ENCODE measurements around the gene NCR2. TPM values are rescaled to one million over a fixed set of nuclear protein-coding genes. Genes with fewer than 3 reads are reported as not detected.

The NCR2 gene
- total and polyA plus RNA-seq, 2 of the 13 experiments (the other 11 are each of a cell fraction or from before 2014, with no cell fraction given), result not detected

DNA sequence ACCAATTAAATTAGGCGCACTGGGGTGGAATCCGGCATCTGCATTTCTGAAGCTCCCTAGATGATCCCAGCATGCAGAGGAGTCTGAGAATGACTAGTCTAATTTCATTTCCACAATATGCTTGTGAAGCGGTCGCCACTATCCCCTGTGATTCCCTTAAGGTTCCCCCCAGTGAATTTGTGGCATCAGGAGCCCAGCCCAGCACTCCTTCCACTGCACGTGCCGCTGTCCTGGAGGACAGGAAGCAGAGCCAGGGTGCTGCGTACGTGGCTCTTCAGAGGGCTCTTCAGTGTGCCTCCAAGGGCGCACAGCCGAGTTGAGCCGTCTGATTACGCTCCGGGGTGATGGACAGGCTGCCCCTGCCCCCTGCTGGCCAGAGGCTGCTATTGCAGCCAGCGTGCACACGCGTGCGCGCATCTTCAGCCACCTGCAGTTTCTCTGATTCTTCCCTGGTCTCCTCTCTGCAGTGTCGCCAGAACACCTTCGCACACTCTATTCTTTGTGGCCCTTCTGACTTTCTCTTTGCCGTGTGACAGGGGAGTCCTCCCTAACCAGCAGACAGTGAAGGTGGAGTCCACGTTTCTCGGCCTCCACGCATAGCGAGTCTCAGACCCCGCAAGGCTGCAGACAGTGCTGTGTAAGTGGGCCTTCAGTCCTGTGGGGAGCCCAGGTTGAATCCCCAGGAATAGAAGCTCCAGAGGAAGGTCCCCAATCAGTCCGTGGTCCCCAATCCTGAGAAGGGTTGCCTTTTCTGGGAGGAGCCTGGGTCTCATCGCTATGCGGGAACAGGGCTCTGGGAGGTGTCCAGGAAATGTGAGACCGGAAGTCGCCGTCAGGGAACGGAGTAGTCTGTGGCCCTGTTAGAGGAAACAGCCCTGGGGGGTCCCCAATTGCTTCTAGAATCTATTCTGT lies 16.5 kb upstream of the NCR2 start (continued):
- TF ChIP-seq TEAD2 (CRISPR knock-in tag; IDR thresholded peaks at IDR 0.05) (no peak), BCL6 (CRISPR knock-in tag; IDR thresholded peaks at IDR 0.05) (0 out of 2 replicates have a peak, but pooled peaks have one; percentile 22), SIN3B (IDR thresholded peaks at IDR 0.05; ENCODE audit: low read length) (0 out of 2 replicates have a peak, but pooled peaks have one; percentile 42), ZNF557 (CRISPR knock-in tag; IDR thresholded peaks at IDR 0.05) (no peak), PCBP1 (IDR thresholded peaks at IDR 0.05; ENCODE audit: borderline replicate concordance, low read depth, low read length) (no peak), ZFAT (CRISPR knock-in tag; conservative IDR thresholded peaks at IDR 0.05) (no peak), EEA1 (CRISPR knock-in tag; IDR thresholded peaks at IDR 0.05; ENCODE audit: borderline replicate concordance) (peak; percentile 53; the same call in 1 of the 2 replicates), MTF2 (CRISPR knock-in tag; IDR thresholded peaks at IDR 0.05; ENCODE audit: borderline replicate concordance) (peak; percentile 85; the same call in 1 of the 2 replicates), DR1 (CRISPR knock-in tag; IDR thresholded peaks at IDR 0.05) (no peak), ATF1 (CRISPR knock-in tag; IDR thresholded peaks at IDR 0.05) (no peak), FOSL2 (CRISPR knock-in tag; IDR thresholded peaks at IDR 0.05) (peak; percentile 57), DNMT1 (CRISPR knock-in tag; IDR thresholded peaks at IDR 0.05) (no peak), ZNF180 (CRISPR knock-in tag; IDR thresholded peaks at IDR 0.05; ENCODE audit: borderline replicate concordance, low read depth) (no peak), MEF2D (CRISPR knock-in tag; IDR thresholded peaks at IDR 0.05) (peak; percentile 28; the same call in 1 of the 2 replicates), ATRX (CRISPR knock-in tag; IDR thresholded peaks at IDR 0.05; ENCODE audit: borderline replicate concordance) (no peak)
- TF ChIP-seq, protein P1, sequence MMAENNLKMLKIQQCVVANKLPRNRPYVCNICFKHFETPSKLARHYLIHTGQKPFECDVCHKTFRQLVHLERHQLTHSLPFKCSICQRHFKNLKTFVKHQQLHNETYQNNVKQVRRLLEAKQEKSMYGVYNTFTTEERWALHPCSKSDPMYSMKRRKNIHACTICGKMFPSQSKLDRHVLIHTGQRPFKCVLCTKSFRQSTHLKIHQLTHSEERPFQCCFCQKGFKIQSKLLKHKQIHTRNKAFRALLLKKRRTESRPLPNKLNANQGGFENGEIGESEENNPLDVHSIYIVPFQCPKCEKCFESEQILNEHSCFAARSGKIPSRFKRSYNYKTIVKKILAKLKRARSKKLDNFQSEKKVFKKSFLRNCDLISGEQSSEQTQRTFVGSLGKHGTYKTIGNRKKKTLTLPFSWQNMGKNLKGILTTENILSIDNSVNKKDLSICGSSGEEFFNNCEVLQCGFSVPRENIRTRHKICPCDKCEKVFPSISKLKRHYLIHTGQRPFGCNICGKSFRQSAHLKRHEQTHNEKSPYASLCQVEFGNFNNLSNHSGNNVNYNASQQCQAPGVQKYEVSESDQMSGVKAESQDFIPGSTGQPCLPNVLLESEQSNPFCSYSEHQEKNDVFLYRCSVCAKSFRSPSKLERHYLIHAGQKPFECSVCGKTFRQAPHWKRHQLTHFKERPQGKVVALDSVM (CRISPR knock-in tag; IDR thresholded peaks at IDR 0.05), result no peak; the same call in 1 of the 2 replicates
- TF ChIP-seq, protein P2, sequence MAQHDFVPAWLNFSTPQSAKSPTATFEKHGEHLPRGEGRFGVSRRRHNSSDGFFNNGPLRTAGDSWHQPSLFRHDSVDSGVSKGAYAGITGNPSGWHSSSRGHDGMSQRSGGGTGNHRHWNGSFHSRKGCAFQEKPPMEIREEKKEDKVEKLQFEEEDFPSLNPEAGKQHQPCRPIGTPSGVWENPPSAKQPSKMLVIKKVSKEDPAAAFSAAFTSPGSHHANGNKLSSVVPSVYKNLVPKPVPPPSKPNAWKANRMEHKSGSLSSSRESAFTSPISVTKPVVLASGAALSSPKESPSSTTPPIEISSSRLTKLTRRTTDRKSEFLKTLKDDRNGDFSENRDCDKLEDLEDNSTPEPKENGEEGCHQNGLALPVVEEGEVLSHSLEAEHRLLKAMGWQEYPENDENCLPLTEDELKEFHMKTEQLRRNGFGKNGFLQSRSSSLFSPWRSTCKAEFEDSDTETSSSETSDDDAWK (CRISPR knock-in tag; IDR thresholded peaks at IDR 0.05), result no peak
- TF ChIP-seq, protein P3, sequence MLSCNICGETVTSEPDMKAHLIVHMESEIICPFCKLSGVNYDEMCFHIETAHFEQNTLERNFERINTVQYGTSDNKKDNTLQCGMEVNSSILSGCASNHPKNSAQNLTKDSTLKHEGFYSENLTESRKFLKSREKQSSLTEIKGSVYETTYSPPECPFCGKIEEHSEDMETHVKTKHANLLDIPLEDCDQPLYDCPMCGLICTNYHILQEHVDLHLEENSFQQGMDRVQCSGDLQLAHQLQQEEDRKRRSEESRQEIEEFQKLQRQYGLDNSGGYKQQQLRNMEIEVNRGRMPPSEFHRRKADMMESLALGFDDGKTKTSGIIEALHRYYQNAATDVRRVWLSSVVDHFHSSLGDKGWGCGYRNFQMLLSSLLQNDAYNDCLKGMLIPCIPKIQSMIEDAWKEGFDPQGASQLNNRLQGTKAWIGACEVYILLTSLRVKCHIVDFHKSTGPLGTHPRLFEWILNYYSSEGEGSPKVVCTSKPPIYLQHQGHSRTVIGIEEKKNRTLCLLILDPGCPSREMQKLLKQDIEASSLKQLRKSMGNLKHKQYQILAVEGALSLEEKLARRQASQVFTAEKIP (CRISPR knock-in tag; IDR thresholded peaks at IDR 0.05; ENCODE audit: borderline replicate concordance), result no peak
- TF ChIP-seq, protein P4, sequence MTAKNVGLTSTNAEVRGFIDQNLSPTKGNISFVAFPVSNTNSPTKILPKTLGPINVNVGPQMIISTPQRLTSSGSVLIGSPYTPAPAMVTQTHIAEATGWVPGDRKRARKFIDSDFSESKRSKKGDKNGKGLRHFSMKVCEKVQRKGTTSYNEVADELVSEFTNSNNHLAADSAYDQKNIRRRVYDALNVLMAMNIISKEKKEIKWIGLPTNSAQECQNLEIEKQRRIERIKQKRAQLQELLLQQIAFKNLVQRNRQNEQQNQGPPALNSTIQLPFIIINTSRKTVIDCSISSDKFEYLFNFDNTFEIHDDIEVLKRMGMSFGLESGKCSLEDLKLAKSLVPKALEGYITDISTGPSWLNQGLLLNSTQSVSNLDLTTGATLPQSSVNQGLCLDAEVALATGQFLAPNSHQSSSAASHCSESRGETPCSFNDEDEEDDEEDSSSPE (CRISPR knock-in tag; IDR thresholded peaks at IDR 0.05), result peak; percentile 51; the same call in 1 of the 2 replicates
- TF ChIP-seq, protein P5, sequence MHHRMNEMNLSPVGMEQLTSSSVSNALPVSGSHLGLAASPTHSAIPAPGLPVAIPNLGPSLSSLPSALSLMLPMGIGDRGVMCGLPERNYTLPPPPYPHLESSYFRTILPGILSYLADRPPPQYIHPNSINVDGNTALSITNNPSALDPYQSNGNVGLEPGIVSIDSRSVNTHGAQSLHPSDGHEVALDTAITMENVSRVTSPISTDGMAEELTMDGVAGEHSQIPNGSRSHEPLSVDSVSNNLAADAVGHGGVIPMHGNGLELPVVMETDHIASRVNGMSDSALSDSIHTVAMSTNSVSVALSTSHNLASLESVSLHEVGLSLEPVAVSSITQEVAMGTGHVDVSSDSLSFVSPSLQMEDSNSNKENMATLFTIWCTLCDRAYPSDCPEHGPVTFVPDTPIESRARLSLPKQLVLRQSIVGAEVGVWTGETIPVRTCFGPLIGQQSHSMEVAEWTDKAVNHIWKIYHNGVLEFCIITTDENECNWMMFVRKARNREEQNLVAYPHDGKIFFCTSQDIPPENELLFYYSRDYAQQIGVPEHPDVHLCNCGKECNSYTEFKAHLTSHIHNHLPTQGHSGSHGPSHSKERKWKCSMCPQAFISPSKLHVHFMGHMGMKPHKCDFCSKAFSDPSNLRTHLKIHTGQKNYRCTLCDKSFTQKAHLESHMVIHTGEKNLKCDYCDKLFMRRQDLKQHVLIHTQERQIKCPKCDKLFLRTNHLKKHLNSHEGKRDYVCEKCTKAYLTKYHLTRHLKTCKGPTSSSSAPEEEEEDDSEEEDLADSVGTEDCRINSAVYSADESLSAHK (CRISPR knock-in tag; IDR thresholded peaks at IDR 0.05; ENCODE audit: borderline replicate concordance), result no peak

Measured in HepG2 (cell line).